ENCODE results near the gene S100Z. TPM values are rescaled to one million over a fixed set of nuclear protein-coding genes. Genes with fewer than 3 reads are reported as not detected.

The S100Z gene
- total and polyA plus RNA-seq, 8 donors = 0.16 to 0.60 (median 0.39) TPM

- no peak for DNase-seq
- no peak for TF ChIP-seq CTCF (IDR thresholded peaks at IDR 0.05)
- no peak overlapping the region for H3K27ac ChIP-seq
- intact Hi-C loops (cut with DNase I) = no loop called here
- no peaks in the 10 kb centered on the region for H3K27me3 ChIP-seq
- H3K4me1 ChIP-seq = no peaks in the 10 kb centered on the region
- H3K4me3 ChIP-seq = no peak overlapping the region
- H3K36me3 ChIP-seq = no peaks in the 10 kb centered on the region
- H3K9me3 ChIP-seq = no peaks in the 10 kb centered on the region
- ATAC-seq = no peak
Measured at GRCh38 chr5:76874088-76874581, 24.3 kb downstream of the S100Z start.

- no peak overlapping the region for H3K4me3 ChIP-seq
- DNase-seq (no peak), ATAC-seq (no peak)
- H3K9me3 ChIP-seq = no peaks in the 10 kb centered on the region
- H3K4me1 ChIP-seq = no peaks in the 10 kb centered on the region
- H3K36me3 ChIP-seq = no peaks in the 10 kb centered on the region
- TF ChIP-seq CTCF (IDR thresholded peaks at IDR 0.05) = no peak
- intact Hi-C loops (cut with DNase I) = no loop called here
- H3K27ac ChIP-seq = no peak overlapping the region
- no peaks in the 10 kb centered on the region for H3K27me3 ChIP-seq
Measured at GRCh38 chr5:76888733-76889300, 39.0 kb downstream of the S100Z start.

GRCh38 chr5:76893294-76893693 is 43.5 kb downstream of the S100Z start:
- Histone ChIP-seq H3K9me3 (peaks cover 0 to 7% of the 10 kb centered on the region in 2 donors), H3K4me3 (no peak overlapping the region), H3K4me1 (no peaks in the 10 kb centered on the region), H3K27me3 (no peaks in the 10 kb centered on the region), H3K36me3 (no peaks in the 10 kb centered on the region), H3K27ac (no peak overlapping the region)
- ATAC-seq = no peak
- intact Hi-C loops (cut with DNase I) = no loop called here
- TF ChIP-seq CTCF (IDR thresholded peaks at IDR 0.05) = no peak
- no peak for DNase-seq

- H3K36me3 ChIP-seq = no peaks in the 10 kb centered on the region
- DNase-seq (no peak), ATAC-seq (no peak)
- intact Hi-C loops (cut with DNase I) = no loop called here
- H3K27ac ChIP-seq = no peak overlapping the region
- H3K4me3 ChIP-seq = no peak overlapping the region
- no peaks in the 10 kb centered on the region for H3K4me1 ChIP-seq
- no peak for TF ChIP-seq CTCF (IDR thresholded peaks at IDR 0.05)
- no peaks in the 10 kb centered on the region for H3K27me3 ChIP-seq
- peaks cover 0 to 24% of the 10 kb centered on the region in 2 donors for H3K9me3 ChIP-seq
Measured at GRCh38 chr5:76896196-76896595, 46.4 kb downstream of the S100Z start.

- Histone ChIP-seq H3K9me3 (peaks cover 0 to 33% of the 10 kb centered on the region in 2 donors), H3K27me3 (no peaks in the 10 kb centered on the region), H3K4me1 (no peaks in the 10 kb centered on the region), H3K27ac (no peak overlapping the region), H3K4me3 (no peak overlapping the region), H3K36me3 (no peaks in the 10 kb centered on the region)
- DNase-seq = no peak
- intact Hi-C loops (cut with DNase I) = no loop called here
- ATAC-seq = no peak
- TF ChIP-seq CTCF (IDR thresholded peaks at IDR 0.05) = no peak
Measured at GRCh38 chr5:76901522-76901921, 51.7 kb downstream of the S100Z start.
